COR-L47 (cell line): ENCODE results near the gene PDGFRB.

Source experiments
- DNase-seq: peaks from one replicate; lab custom pipeline; 2025; lab: John Stamatoyannopoulos, UW

PDGFRB gene

GRCh38 chr5:150144246-150144801 is 11.3 kb downstream of the PDGFRB start:
- no peak for DNase-seq

- no peak for DNase-seq
Measured at GRCh38 chr5:150143350-150144245, 12.0 kb downstream of the PDGFRB start.

GRCh38 chr5:150142959-150143349 is 12.7 kb downstream of the PDGFRB start:
- DNase-seq: no peak

- DNase-seq: no peak
Measured at GRCh38 chr5:150142185-150142958, 13.3 kb downstream of the PDGFRB start.

- DNase-seq: no peak
Measured at GRCh38 chr5:150141544-150142184, 14.0 kb downstream of the PDGFRB start.

- DNase-seq: no peak
Measured at GRCh38 chr5:150140830-150141229, 14.8 kb downstream of the PDGFRB start.

- no peak for DNase-seq
Measured at GRCh38 chr5:150139334-150139733, 16.3 kb downstream of the PDGFRB start.

- no peak for DNase-seq
Measured at GRCh38 chr5:150138551-150139265, 16.9 kb downstream of the PDGFRB start.

GRCh38 chr5:150137997-150138396 is 17.6 kb downstream of the PDGFRB start:
- no peak for DNase-seq

- no peak for DNase-seq
Measured at GRCh38 chr5:150137168-150137957, 18.3 kb downstream of the PDGFRB start.

GRCh38 chr5:150136305-150137167 is 19.1 kb downstream of the PDGFRB start:
- no peak for DNase-seq

GRCh38 chr5:150135557-150136304 is 19.9 kb downstream of the PDGFRB start:
- no peak for DNase-seq

GRCh38 chr5:150134198-150134588 is 21.5 kb downstream of the PDGFRB start:
- no peak for DNase-seq

- no peak for DNase-seq
Measured at GRCh38 chr5:150133581-150134197, 22.0 kb downstream of the PDGFRB start.

- no peak for DNase-seq
Measured at GRCh38 chr5:150132740-150133139, 22.9 kb downstream of the PDGFRB start.

GRCh38 chr5:150131978-150132694 is 23.5 kb downstream of the PDGFRB start:
- no peak for DNase-seq

GRCh38 chr5:150131461-150131860 is 24.2 kb downstream of the PDGFRB start:
- DNase-seq: no peak

- DNase-seq: no peak
Measured at GRCh38 chr5:150130493-150130922, 25.1 kb downstream of the PDGFRB start.
